ENCODE data around the gene DSN1.
"Not testable (repeated sequence)": the region's sequence is repeated elsewhere in the genome, so short reads cannot be mapped to it uniquely, and the experiment has no call there.

DSN1 gene

GRCh38 chr20:36773597-36774390, at the start of gene DSN1:
DSN1 (minus strand) TSS chr20:36773763; CDS start chr20:36771458, 2,305 bp downstream.
- peak; percentile 96 for DNase-seq (ENCODE audit: low read depth)

GRCh38 chr20:36823121-36823520, 49.6 kb upstream of the DSN1 start:
- DNase-seq (ENCODE audit: low read depth) = no peak

DNA sequence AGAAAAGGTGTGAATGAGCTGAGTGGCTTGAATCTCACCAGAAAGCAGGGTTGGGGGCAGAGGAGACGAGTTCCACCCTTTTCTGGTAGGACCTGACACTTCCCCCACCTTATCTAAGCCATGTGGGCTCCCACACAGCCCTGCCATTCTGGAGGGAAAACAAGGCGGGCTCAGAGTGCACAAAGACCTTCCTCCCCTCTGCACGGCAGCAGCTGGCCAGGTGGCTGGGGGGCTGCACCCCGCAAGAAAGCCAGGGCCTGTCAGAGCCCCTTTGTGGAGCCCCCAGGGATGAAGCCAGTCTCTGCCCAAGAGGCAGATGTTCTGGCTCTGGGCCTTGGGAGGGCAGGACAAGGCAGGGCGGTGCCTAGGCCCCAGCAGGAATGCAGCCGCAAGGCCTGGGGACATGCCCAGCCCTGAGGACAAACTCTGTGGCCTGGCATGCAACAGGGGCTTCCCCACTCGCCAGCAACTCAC, 48.4 kb upstream of the DSN1 start:
- no peak for DNase-seq (ENCODE audit: low read depth)

DNA sequence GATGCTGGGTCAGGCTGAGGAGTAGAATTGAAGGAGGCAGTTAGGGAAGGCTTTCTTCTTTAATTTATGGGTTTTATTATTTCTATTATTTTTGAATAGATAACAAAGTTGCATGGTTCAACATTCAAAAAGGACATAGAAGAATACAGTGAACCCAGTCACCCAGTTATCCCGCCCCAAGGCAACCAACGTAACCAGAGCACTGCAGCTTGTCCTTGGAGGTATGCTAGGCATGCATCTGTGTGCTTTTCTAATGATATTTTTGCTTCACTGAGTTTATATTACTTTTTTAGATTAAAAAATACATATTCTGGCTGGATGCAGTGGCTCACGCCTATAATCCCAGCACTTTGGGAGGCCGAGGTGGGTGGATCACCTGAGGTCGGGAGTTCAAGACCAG, 47.4 kb upstream of the DSN1 start:
- no peak for DNase-seq (ENCODE audit: low read depth)

DNA sequence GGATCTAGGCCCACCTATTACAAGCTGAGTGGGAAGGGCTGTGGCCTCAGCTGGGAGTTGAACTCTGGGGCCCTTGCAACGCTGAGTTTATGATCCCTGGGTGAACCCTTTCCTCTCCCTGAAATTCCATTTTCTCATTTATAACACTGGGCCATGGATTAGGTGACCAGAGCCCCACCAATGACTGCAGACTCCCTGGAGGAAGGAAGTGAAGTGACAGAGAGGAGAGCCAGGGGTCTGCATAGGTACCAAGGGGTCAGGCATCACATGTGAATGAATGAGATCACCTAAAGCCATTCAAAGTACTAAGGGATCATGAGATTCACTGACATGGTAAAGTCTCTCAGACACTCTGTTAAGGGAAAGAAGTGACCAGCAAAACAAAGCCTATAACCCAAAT, 46.5 kb upstream of the DSN1 start:
- no peak for DNase-seq (ENCODE audit: low read depth)

- no peak for DNase-seq (ENCODE audit: low read depth)
Measured at GRCh38 chr20:36819659-36820058, 46.1 kb upstream of the DSN1 start.

DNA sequence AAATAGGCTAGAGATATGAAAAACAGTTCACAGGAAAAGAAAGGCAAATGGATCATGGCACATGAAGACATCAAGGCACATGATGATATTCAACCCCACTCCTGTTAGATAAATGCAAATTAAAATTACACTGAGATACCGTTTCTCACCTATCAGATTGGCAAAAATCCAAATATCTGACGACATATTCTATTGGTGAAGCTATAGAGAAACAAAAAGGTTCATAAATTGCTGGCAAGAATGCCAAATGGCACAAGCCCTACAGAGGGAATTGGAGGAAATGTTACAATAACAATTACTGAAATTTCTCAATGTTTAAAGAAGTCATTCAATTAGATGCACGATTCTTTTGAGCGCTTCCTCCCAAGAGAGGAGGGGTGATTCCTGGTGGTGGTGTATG, 45.3 kb upstream of the DSN1 start:
- no peak for DNase-seq (ENCODE audit: low read depth)

DNA sequence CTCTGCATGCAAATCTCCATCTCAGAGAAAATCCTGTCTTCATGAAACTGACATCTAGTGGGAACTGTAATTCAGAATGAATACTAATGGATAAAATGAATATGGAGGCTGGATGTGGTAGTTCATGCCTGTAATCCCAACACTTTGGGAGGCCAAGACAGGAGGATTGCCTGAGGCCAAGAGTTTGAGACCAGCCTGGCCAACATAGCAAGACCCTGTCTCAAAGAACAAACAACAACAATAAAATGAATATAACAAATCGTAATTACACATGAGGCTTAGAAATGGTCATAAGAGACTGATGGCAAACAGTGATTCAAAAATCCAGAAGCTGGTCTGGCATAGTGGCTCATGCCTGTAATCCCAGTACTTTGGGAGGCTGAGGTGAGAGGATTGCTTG, 44.6 kb upstream of the DSN1 start:
- no peak for DNase-seq (ENCODE audit: low read depth)

DNA sequence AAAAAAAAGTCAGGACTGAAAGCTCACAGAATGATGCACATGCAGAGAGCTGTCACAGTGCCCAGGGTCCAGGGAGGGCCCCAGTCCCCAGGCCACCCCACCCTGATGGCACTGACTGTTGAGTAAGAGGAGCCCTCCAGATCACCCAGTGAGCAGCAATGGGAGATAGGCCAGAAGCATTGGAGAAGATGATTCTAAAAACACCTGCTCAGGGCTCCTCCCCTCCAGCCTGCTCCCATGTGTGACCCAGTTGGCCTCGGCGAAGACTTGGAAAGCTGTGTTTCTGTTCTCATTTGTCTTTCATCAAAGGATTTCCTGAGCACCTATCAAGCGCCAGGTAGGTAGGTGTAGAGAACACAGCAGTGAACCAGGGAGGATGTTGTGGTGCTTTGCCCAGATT, 43.9 kb upstream of the DSN1 start:
- no peak for DNase-seq (ENCODE audit: low read depth)

GRCh38 chr20:36815454-36816091, 42.0 kb upstream of the DSN1 start:
- DNase-seq (ENCODE audit: low read depth) = no peak

DNA sequence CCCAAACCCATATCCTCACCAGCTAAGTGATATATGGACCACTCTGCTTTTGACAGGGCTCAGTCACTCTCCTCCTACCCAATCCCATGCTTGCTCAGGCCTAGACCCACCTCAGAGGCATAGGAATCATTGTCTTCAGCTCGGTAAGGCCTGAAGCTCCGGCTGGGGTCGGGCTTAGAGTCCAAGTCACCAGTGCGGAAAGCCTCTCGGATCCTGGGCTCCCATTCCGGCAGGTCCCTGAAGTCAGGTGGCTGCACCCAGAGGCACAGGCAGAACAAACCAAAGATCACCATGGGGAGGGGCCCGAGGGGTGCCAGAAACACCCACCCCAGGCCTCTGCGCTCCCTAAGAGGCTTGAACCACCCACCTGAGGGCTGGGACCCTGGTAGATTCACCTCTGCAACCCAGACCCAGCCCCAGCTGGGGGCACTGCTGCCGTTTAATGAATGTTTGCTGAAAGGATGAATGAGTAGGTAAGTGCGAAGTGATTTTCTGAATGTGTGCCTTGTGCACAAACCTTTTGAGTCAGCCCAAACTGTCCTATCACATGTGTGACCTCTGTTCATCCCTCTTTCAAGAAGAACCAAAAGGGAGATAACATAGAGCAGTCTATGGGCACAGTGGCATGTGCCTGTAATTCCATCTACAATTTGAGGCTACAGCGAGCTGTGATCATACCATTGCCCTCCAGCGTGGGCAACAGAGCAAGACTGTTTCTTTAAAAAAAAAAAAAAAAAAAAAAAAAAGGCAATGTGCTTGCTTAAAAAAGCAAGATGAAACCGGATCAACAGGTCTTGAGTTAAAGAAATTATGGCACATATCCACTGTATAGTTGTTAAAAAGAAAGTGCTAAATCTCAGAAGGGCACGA, 39.3 kb upstream of the DSN1 start:
- DNase-seq (ENCODE audit: low read depth) = no peak

GRCh38 chr20:36808317-36809257, 35.0 kb upstream of the DSN1 start:
- peak; percentile 69 for DNase-seq (ENCODE audit: low read depth)

DNA sequence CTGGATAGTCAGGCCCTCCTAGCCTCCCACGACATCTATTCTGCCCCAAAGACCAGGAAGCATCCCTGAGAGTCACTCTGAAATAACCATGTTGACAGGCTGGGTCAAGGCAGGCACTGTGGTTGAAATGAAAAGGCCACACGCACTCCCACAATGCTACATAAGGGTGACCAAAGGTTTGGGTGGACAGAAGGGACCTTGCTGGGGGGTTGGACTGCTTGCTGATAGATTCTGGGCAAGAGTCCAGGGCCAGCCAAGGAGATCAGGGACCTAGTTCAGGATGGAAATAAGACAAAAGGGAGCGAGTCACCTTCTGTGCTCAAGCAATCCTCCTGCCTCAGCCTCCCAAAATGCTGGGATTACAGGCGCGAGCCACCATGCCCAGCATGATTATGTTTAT, 32.5 kb upstream of the DSN1 start:
- DNase-seq (ENCODE audit: low read depth) = no peak

GRCh38 chr20:36805396-36805795, 31.8 kb upstream of the DSN1 start:
- no peak for DNase-seq (ENCODE audit: low read depth)

DNA sequence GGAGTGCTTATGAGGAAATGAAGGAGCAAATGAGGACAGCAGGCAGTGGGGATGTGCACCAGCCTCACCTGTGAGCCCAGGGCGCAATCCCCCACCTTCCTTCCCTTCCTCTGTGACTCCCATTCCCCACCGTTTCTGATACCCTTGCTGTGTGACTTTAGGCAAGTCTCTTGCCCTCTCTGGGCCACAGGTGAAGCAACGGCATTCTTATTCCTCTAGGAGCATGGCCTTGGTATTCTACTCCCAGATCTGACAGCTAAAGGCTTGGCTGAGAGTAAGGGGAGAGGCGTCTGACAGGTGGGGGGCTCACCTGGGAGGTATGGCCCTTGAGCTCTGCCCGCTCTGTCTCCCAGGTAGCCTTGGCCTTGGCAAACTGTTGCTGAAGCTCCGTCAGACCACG, 30.9 kb upstream of the DSN1 start:
- no peak for DNase-seq (ENCODE audit: low read depth)

DNA sequence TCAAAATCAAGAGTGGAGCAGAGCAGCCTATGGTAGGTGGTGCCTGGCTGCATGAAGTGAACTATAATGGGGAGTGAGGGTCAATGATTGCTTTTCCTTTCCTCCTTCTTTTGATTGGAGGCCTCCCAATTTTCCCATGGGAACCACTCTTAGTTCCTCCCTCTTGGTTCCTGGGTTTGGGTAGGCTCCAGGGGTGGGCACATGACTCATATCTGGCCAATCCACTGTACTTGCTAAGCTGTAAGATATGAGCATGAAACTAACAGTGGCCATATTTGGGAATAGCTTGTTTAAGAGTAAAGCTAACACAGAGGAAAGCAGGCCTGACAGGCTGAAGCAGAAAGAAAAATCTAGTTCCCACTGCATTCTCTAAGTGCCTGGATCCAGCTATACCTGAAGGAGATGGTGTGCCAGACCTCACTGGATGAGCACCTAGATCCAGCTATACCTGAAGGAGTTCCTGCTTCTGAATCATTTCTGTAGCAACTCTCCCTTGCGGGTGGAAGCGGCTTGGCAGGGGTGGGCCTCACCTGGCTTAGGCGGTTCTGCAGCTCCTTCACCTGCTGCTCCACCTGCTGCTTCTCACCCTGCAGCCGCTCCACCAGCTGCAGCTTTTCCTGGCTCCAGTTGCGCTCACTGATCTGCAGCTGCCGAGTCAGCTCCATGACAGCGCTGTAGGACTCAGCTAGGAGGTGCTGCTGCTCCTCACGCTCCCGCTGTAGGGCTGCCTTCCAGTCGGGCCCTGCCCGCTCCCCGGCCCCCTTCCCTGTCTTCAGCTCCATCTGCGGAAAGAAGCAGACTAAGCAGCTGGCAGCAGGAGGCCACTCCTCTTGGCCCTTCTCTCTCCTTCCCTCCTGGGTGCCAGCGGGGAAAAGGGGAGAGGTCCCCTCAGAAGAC, 29.0 kb upstream of the DSN1 start:
- DNase-seq (ENCODE audit: low read depth) = no peak

DNA sequence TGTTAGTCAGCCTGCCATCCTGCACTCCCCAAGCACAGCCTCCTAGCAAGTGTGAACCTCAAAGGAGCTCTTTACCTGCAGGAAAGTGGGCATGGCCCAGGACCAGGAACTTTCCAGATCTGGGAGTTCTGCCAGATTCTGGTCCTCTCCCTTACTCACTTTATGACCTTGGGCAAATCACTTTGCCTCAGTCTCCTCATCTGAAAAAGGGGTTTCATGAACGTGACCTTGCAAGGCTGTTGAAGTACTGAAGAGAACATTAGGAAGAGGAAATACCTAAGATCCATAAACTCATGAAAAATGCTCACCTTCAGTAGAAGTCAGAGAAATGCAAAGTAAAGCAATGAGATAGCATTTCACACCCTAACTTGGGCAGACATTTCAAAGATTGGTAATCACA, 26.8 kb upstream of the DSN1 start:
- no peak for DNase-seq (ENCODE audit: low read depth)

GRCh38 chr20:36799313-36799712, 25.8 kb upstream of the DSN1 start:
- not testable (repeated sequence) for DNase-seq (ENCODE audit: low read depth)

GRCh38 chr20:36796875-36797274, 23.3 kb upstream of the DSN1 start:
- no peak for DNase-seq (ENCODE audit: low read depth)

GRCh38 chr20:36796117-36796516, 22.6 kb upstream of the DSN1 start:
- no peak for DNase-seq (ENCODE audit: low read depth)

- DNase-seq (ENCODE audit: low read depth) = no peak
Measured at GRCh38 chr20:36795691-36796090, 22.1 kb upstream of the DSN1 start.

Data from stimulated activated CD8-positive, alpha-beta memory T cell treated with anti-CD3 and anti-CD28 coated beads, Interleukin-7, amount 100 ng/mL, for 24 hours (primary cell).